GM23248 (cell line): ENCODE results near the gene GLIPR2. TPM values are rescaled to one million over a fixed set of nuclear protein-coding genes. Genes with fewer than 3 reads are reported as not detected.

Experiments used
- DNase-seq: peaks from one replicate; pipeline ENCODE4 v3.0.0-alpha.2; 2015
- H2AFZ ChIP-seq: fragments of 200-600 bp; sonication (generic); 2 replicates; pipeline ENCODE4 v1.6.1; 2016; ENCODE audit warnings: antibody characterized with exemption
- H3F3A ChIP-seq: fragments of 200-600 bp; sonication (generic); 2 replicates; pipeline ENCODE4 v1.6.1; 2016; ENCODE audit warnings: mild to moderate bottlenecking, antibody characterized with exemption, mixed run types; ENCODE audit not compliant: insufficient read depth
- H3K27ac ChIP-seq: fragments of 200-600 bp; sonication (generic); 2 replicates; pipeline ENCODE4 v1.5.1; 2016; ENCODE audit warnings: mild to moderate bottlenecking
- H3K27me3 ChIP-seq: fragments of 200-600 bp; sonication (generic); replicated peaks from 2 replicates; pipeline ENCODE4 v1.6.1; 2016; ENCODE audit warnings: mild to moderate bottlenecking; ENCODE audit not compliant: insufficient read depth
- H3K36me3 ChIP-seq: fragments of 200-600 bp; sonication (generic); 2 replicates; pipeline ENCODE4 v1.6.1; 2016; ENCODE audit warnings: low read depth, mild to moderate bottlenecking
- H3K4me1 ChIP-seq: fragments of 200-600 bp; sonication (generic); 2 replicates; pipeline ENCODE4 v1.6.1; 2016; ENCODE audit warnings: mild to moderate bottlenecking; ENCODE audit not compliant: insufficient read depth
- H3K4me2 ChIP-seq: fragments of 200-600 bp; sonication (generic); one replicate; pipeline ENCODE4 v1.6.1; 2016; ENCODE audit warnings: mild to moderate bottlenecking; ENCODE audit not compliant: unreplicated experiment
- H3K4me3 ChIP-seq: fragments of 200-600 bp; sonication (generic); 2 replicates; pipeline ENCODE4 v1.5.1; 2016; ENCODE audit warnings: mild to moderate bottlenecking
- H3K79me2 ChIP-seq: fragments of 200-600 bp; sonication (generic); 2 replicates; pipeline ENCODE4 v1.6.1; 2016; ENCODE audit warnings: mild to moderate bottlenecking; ENCODE audit not compliant: insufficient read depth
- H3K9ac ChIP-seq: fragments of 200-600 bp; sonication (generic); 2 replicates; pipeline ENCODE4 v1.6.1; 2016; ENCODE audit warnings: mild to moderate bottlenecking
- H3K9me2 ChIP-seq: fragments of 200-600 bp; sonication (generic); 2 replicates; pipeline ENCODE4 v1.6.1; 2016; ENCODE audit warnings: mixed run types, mild to moderate bottlenecking, moderate library complexity; ENCODE audit not compliant: insufficient read depth
- H3K9me3 ChIP-seq: fragments of 200-600 bp; sonication (generic); one replicate; pipeline ENCODE4 v1.6.1; 2017; ENCODE audit warnings: low read depth
- H4K20me1 ChIP-seq: fragments of 200-600 bp; sonication (generic); 2 replicates; pipeline ENCODE4 v1.6.0; 2016; ENCODE audit not compliant: insufficient read depth
- EZH2 ChIP-seq: fragments of 200-600 bp; sonication (generic); IDR thresholded peaks from 2 replicates; pipeline ENCODE4 v1.6.1; 2018; ENCODE audit warnings: antibody characterized with exemption, mild to moderate bottlenecking; ENCODE audit not compliant: insufficient read depth, poor library complexity, severe bottlenecking
- EZH2phosphoT487 ChIP-seq: fragments of 200-600 bp; sonication (generic); IDR thresholded peaks from 2 replicates; pipeline ENCODE4 v1.6.1; 2018; ENCODE audit warnings: antibody characterized with exemption, moderate library complexity, mild to moderate bottlenecking, low read depth; ENCODE audit not compliant: insufficient read depth
- WGBS, 2 experiments: methylation state at CpG; one replicate each; pipeline ENCODE4 v1.1.6; 2015 to 2017; ENCODE audit warnings: low lambda C conversion rate in 2 of 2, low coverage in 1 of 2; ENCODE audit errors: missing lambda C conversion rate in 2 of 2; 5-methylcytosine and 5-hydroxymethylcytosine counted together
- in situ Hi-C: fragments of 300-500 bp; cut with MboI; formaldehyde crosslinking; loops from 2 replicates; pipeline ENCODE4 v1.15.0; 2020
- polyA plus RNA-seq: library from polyadenylated mRNA; unstranded; fragments of >200 nt; fragmentation: Nextera tagmentation; extraction: Ambion mirVana; gene quantifications from 2 replicates; pipeline ENCODE4 v1.2.1, GENCODE V29; 2016
- total RNA-seq: library from RNA; depleted of rRNA; stranded (reverse); fragments of >200 nt; shearing (Covaris generic); gene quantifications from 2 replicates; pipeline ENCODE4 v1.2.3, GENCODE V29; 2014

GLIPR2 gene
- total and polyA plus RNA-seq, 2 experiments from 2014 or later: 27.5 to 47.5 TPM

GRCh38 chr9:36125062-36125855, 11.3 kb upstream of the GLIPR2 start:
- Histone ChIP-seq H2AFZ (no peak overlapping the region), H3K79me2 (no peaks in the 10 kb centered on the region; the same call in 1 of the 2 replicates), H4K20me1 (no peaks in the 10 kb centered on the region), H3K9ac (no peak overlapping the region), H3F3A (peaks cover 40% of the 10 kb centered on the region), H3K9me3 (no peaks in the 10 kb centered on the region), H3K4me1 (no peaks in the 10 kb centered on the region), H3K27ac (no peak overlapping the region), H3K4me3 (no peak overlapping the region), H3K36me3 (peaks cover 47% of the 10 kb centered on the region), H3K9me2 (no peaks in the 10 kb centered on the region), H3K4me2 (no peak overlapping the region), H3K27me3 (no peaks in the 10 kb centered on the region)
- in situ Hi-C loops: no loop called here
- no peak for DNase-seq
- no peak for TF ChIP-seq EZH2phosphoT487
- TF ChIP-seq EZH2: no peak
- 58 to 60% methylated on average over 10 of the region's 10 CpGs for WGBS, 2 experiments

- no peaks in the 10 kb centered on the region for H3K27me3 ChIP-seq
- in situ Hi-C loops: no loop called here
Observed at GRCh38 chr9:36126016-36126730, 10.4 kb upstream of the GLIPR2 start.

GRCh38 chr9:36127652-36128244, 8.8 kb upstream of the GLIPR2 start:
- peaks cover 36% of the 10 kb centered on the region for H3F3A ChIP-seq
- H3K79me2 ChIP-seq: no peaks in the 10 kb centered on the region
- no peak overlapping the region for H3K9ac ChIP-seq
- no peaks in the 10 kb centered on the region for H4K20me1 ChIP-seq
- H2AFZ ChIP-seq: no peak overlapping the region
- no peak overlapping the region for H3K27ac ChIP-seq
- H3K4me1 ChIP-seq: no peaks in the 10 kb centered on the region
- H3K4me2 ChIP-seq: no peak overlapping the region
- H3K27me3 ChIP-seq: no peaks in the 10 kb centered on the region
- H3K4me3 ChIP-seq: no peak overlapping the region
- no peak for DNase-seq
- 76 to 78% methylated on average over 5 of the region's 5 CpGs for WGBS, 2 experiments
- H3K36me3 ChIP-seq: peaks cover 26% of the 10 kb centered on the region
- H3K9me2 ChIP-seq: no peaks in the 10 kb centered on the region
- H3K9me3 ChIP-seq: no peaks in the 10 kb centered on the region
- in situ Hi-C loops: no loop called here
- TF ChIP-seq EZH2phosphoT487 (no peak), EZH2 (no peak)

More at GRCh38 chr9:36126016-36126730, 10.4 kb upstream of the GLIPR2 start:
- no peak for DNase-seq
- H3K9me3 ChIP-seq: no peaks in the 10 kb centered on the region
- no peaks in the 10 kb centered on the region for H3K9me2 ChIP-seq
- no peaks in the 10 kb centered on the region for H4K20me1 ChIP-seq
- H3K4me1 ChIP-seq: no peaks in the 10 kb centered on the region
- WGBS, 2 experiments: 58 to 61% methylated on average over 7 of the region's 7 CpGs
- no peak overlapping the region for H3K27ac ChIP-seq
- H3K79me2 ChIP-seq: no peaks in the 10 kb centered on the region
- H3F3A ChIP-seq: peaks cover 35% of the 10 kb centered on the region
- H3K36me3 ChIP-seq: peaks cover 41% of the 10 kb centered on the region
- no peak overlapping the region for H3K9ac ChIP-seq
- no peak for TF ChIP-seq EZH2
- no peak for TF ChIP-seq EZH2phosphoT487
- no peak overlapping the region for H2AFZ ChIP-seq
- H3K4me2 ChIP-seq: no peak overlapping the region
- no peak overlapping the region for H3K4me3 ChIP-seq

GRCh38 chr9:36128349-36128748, 8.2 kb upstream of the GLIPR2 start:
- in situ Hi-C loops: no loop called here
- Histone ChIP-seq H3F3A (peaks cover 30% of the 10 kb centered on the region), H3K36me3 (peaks cover 20% of the 10 kb centered on the region), H3K9me2 (no peaks in the 10 kb centered on the region), H3K4me3 (no peak overlapping the region), H3K4me2 (no peak overlapping the region), H4K20me1 (no peaks in the 10 kb centered on the region), H3K27ac (no peak overlapping the region), H2AFZ (no peak overlapping the region), H3K9me3 (no peaks in the 10 kb centered on the region), H3K4me1 (no peaks in the 10 kb centered on the region), H3K27me3 (no peaks in the 10 kb centered on the region), H3K79me2 (no peaks in the 10 kb centered on the region), H3K9ac (no peak overlapping the region)
- TF ChIP-seq EZH2phosphoT487: no peak
- TF ChIP-seq EZH2: no peak
- no peak for DNase-seq
- WGBS, 2 experiments: 18% methylated on average over 8 of the region's 8 CpGs
